ENCODE data around the gene CNMD. TPM values are rescaled to one million over a fixed set of nuclear protein-coding genes. Genes with fewer than 3 reads are reported as not detected.
"Not testable (repeated sequence)": the region's sequence is repeated elsewhere in the genome, so short reads cannot be mapped to it uniquely, and the experiment has no call there.

The CNMD gene
- total RNA-seq, 2 donors from 2014 or later = not detected

DNA sequence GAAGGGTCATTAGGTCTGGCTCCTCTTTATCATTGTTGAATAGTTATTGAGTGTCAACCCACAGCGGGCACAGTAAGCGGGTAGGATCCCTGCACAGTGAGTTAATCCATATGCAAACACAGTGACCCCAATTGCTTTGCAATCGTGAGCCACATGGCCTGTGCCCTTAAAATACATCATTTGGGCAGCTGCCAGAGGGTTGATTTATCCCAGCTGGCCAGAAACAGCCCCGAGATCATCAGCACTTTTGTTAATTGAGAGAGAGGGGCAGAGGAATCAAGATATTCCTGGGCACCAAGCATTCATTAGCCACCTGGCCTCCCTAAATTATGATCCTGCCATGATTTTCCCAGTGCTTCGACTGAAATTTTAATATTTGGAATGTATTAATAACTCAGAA lies 9.8 kb upstream of the CNMD start:
- ATAC-seq (no peak), DNase-seq (no peak)
- intact Hi-C loops (cut with DNase I) = no loop called here

DNA sequence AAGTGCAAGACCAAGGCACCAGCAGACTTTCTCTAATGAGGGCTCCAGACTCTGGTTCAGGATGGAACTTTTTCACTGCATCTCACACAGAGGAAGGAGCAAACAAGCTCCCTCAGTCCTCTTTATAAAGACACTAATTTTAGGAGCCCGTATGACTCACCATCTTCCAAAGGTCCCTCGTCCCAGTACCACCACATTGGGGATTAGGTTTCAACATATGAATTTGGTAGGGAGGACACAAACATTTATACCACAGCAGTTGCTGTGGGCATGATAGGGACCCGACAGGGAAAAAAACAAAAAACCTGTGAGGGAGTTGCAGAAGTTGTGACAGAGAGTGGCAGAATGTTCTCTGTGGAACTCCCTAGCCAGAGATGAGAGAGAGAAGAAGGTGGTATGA lies 6.5 kb upstream of the CNMD start:
- DNase-seq = no peak
- ATAC-seq = no peak
- intact Hi-C loops (cut with DNase I) = no loop called here

DNA sequence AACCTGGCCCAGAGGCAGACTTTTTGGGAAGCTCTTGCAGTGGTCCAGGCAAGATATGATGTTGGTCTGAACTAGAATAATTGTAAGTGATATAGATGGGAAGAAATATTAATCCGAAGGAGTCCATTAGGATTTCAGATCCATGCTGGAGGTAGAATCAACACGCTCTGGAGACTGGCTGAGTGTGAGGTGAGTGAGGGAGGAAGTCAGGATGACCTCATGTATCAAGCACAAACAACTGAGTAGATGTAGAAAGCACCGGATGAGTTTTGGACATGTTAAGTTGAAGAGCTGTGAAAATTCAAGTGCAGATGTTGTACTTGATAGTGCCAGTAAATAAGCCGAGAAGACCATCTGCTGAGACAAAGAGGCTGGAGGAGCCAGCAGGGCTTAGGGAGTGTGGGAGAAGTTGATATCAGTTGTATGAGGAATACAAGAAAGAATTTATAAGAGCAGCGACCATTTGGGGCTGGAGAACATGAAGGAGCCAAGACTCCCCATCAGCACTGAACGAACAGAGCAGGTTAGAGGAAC lies 5.3 kb upstream of the CNMD start:
- no peak for ATAC-seq
- intact Hi-C loops (cut with DNase I) = no loop called here
- no peak for DNase-seq

DNA sequence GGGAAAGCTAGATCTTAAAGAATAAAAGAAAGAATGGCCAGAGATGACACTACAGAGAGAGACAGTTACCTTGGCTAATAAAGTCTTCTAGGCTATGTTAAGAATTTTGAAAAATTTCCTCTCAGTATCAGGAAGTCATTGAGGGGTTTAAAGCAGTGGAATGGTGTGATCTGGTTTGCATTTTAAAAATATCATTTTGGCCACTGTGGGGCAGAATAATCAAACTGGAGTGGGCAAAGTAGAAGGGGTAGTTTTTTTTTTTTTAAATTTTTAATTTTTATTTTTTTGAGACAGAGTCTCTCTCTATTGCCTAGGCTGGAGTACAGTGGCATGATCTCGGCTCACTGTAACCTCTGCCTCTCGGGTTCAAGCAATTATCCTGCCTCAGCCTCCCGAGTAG lies 4.4 kb upstream of the CNMD start:
- intact Hi-C loops (cut with DNase I) = no loop called here
- ATAC-seq = no peak
- DNase-seq = no peak

DNA sequence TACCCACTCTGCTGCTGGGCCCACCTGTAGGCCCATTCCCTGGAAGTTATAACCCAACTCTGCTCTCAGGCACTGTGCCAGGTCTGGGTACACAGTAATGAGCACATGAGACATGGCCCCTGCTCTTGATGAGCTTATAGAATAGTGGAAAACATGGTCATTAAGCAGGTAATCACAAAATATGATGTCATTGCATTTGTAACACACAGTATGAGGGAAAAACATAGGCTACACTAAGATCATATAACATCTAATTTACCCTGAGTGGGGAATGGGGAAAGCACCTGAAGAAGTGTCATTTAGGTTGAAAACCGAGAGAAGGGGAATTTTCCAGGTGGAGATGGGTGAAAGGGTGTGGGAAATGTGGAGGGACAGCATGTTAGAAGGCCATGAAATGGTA lies 3.9 kb upstream of the CNMD start:
- DNase-seq (no peak), ATAC-seq (no peak)
- intact Hi-C loops (cut with DNase I) = no loop called here

DNA sequence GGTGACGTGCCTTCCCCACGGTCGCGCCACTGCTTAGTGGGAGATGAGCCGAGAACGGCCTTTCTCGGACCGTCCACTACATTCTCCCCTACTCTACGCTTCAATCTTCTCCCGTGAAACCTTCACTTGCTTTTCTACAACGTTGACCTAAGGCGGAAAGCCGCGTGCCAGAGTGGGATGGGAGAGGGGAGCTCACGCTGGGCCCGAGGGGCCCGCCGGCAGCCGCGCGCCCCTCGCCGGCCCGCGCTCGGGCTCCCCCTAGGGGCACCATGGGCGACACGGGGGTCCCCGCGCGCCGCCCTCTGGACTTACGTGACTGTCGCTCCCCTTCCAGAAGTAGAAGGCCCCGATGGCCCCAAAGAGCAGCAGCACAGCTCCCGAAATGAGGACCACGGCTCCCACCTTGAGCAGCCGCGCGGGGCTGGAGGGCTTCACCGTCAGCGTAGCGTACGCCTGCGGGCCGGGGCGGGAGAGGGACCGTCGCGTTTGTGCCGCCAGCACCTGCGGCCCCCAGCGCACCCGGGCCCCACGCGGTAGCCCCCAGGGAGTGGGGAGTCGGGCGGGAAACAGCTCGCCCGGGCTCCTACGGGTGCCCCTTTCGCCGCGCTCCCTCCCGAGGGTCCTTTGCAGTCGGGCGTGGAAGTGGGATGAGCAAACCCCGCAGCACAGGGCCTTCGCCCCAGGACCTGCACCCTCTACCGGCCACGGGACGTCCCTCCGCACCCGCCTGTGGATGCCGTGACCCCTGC lies 727 bp downstream of the CNMD start:
- ATAC-seq = peak; percentile 70 to 72
- DNase-seq = peak; percentile 26
- intact Hi-C loops (cut with DNase I) = no loop called here

DNA sequence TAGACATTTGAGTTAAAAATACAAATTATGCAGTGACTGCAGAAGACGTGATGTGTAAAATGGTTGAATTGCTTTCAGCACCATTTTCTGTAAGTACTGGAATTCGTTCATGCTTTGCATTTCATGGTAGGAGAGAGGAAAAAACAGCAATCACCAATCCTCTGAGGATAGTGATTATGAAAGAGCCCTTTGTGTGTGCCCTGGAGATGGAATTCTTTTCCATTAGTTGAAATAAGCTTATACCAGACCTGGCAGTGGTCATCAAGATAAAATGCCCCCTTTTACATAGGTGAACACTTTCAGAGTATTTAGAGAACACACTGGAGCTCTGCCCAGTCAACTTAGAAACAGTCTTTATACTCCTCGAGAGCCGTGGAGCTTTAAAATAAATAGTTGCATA lies 1.7 kb downstream of the CNMD start:
- ATAC-seq (no peak), DNase-seq (no peak)
- intact Hi-C loops (cut with DNase I) = no loop called here

DNA sequence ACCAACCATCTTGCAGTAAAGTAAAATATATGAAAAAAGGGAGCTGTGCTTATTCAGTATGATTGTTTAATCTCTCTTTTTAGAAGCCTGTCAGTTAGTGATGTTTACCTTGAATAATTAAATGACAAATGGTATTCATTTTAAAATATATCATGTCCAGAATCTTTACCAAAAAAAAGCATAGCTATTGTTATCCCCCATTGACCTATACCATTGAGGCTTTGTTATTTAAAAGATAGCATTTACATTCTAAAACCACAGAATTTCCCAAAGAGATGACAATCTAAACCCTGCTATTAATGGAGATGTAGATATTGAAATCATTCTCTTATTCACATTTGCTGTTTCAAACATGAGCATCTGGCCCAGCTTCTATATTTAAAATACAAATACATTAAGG lies 2.2 kb downstream of the CNMD start:
- DNase-seq (no peak), ATAC-seq (no peak)
- intact Hi-C loops (cut with DNase I) = no loop called here

DNA sequence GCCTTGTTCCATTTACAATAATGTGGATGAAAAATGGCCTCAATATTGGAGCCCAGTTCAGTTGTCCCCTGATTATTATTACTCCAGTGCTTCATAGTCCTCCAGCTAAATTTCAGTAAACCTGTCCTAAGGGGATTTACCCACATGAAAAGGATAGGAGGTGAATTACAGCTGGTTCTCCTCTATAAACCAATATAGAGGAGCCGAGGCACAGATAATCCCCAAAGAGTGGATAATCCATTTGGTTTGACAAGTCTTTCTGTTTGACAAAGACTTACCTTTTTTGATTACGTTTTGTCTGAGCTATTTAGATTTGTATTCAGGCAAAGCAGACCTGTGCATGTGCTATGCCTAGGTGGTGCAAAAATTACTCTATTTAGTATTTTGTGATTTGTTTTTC lies 2.7 kb downstream of the CNMD start:
- DNase-seq (no peak), ATAC-seq (no peak)
- intact Hi-C loops (cut with DNase I) = no loop called here

DNA sequence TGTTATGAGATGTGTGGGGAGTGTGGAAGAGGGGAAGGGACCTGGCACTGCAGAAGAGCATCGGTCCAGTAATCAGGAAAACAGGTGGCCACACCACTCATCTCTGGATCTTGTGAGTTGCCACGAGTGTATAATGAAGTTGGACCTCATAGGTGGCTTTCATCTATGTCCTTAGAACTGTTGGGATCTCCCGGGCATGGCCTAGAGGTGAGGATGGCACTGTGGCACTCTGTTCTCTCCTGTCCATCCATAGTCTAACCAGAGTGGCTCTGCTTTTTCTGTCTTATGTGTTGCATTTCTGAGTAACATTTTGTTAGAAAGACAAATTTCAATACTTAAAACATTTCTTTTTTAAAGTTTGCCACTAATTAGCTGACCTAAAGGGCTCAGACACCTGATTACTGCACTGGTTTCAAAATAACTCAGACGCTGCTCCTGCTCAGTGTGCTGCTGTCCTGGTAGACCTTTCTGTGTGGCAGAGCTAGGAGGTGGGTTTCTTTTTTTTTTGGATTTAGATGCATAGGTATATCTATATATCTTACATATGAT lies 5.5 kb downstream of the CNMD start:
- DNase-seq (no peak), ATAC-seq (no peak)
- intact Hi-C loops (cut with DNase I) = no loop called here

DNA sequence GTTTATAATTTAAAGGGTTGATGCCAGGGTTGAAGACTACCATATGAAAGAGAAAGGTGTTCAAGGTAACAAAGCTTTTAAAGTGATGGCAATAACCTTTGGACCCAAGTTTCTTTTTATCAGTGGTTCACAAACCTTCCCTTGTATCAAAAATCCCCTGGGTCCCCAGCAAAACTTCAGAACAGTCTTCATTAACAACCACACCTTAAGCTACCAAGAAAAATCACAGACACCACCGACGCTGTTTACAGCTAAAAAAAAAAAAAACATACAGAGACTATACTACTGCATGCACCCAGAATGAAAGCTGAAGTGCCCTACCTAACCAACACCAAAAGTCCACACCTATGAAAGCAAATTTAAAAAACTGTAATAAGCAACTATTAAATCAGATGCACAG lies 13.4 kb downstream of the CNMD start:
- ATAC-seq (no peak), DNase-seq (no peak)
- intact Hi-C loops (cut with DNase I) = no loop called here

DNA sequence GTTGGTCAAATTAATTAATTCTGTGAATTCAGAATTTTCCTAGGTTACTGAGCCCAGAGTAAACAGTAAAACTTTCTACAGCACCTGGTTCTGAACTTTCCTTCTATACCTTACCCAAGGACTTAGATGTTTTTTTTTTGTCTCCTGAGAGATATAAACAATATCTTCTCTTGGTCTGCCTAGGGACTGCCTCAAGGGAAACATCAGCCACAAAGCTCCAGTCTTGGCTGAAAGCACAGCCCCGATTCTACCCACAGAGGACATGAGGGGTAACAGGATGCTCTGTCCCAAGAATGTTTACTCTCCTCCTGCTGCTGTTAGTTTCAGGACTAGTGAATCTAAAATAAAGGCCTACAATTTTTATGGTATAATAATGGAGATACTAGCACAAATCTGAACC lies 14.3 kb downstream of the CNMD start:
- DNase-seq (no peak), ATAC-seq (no peak)
- intact Hi-C loops (cut with DNase I) = no loop called here

DNA sequence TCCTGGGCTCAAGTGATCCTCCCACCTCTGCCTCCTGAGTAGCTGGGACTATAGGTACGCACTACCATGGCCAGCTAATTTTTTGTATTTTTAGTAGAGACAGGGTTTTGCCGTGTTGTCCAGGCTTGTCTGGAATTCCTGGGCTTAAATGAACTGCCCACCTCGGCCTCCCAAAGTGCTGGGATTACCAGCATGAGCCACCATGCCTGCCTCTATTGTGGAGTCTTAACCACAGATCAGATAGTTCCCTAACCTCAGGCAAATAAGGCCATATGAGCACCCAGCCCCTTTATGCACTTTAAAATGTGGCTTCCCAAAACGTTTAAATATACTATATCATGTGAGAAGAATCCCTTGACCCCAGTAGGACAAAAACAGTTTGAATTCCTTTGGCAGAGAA lies 16.4 kb downstream of the CNMD start:
- intact Hi-C loops (cut with DNase I) = no loop called here
- DNase-seq (no peak), ATAC-seq (no peak)

DNA sequence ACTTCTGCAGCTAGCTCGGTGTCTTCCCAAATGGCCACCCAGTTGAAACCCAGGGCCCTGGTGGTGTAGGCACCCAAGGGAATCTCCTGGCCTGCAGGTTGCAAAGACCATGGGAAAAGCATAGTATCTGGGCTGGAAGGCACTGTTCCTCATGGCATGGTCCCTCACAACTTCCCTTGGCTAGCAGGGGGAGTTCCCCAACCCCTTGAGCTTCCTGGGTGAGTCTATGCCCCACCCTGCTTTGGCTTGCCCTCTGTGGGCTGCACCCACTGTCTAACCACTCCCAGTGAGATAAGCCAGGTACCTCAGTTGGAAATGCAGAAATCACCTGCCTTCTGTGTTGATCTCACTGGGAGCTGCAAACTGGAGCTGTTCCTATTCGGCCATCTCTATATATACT lies 18.3 kb downstream of the CNMD start:
- DNase-seq; ATAC-seq; intact Hi-C loops (cut with DNase I): not testable (repeated sequence)

DNA sequence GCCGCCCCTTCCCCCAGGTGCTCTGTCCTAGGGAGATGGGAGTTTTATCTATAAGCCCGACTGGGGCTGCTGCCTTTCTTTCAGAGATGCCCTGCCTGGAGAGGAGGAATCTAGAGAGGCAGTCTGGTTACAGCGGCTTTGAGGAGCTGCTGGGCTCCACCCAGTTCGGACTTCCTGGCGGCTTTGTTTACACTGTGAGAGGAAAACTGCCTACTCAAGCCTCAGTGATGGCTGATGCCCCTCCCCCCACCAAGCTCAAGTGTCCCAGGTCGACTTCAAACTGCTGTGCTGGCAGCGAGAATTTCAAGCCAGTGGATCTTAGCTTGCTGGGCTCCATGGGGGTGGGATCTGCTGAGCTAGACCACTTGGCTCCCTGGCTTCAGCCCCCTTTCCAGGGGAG lies 18.7 kb downstream of the CNMD start:
- intact Hi-C loops (cut with DNase I); DNase-seq; ATAC-seq: not testable (repeated sequence)

DNA sequence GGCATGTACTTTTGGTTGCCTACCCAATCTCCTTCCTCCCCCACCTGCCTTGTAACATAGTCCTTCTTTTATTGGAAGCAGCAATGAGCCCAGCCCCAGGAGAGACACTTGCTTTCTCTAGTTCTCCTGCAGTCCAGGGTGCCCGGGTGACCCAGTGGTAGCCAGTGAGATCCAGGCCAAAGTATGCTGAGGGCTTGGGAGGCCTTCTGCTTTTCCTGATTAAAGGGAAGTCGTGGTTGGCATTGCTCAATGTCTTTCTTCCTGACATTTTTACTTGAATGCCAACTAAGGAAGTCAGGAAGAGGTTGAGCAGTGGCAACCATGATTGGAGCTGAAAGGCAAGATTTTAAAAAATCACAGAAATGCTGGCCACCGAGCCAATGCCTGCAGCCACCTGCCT lies 25.7 kb downstream of the CNMD start:
- DNase-seq (peak; percentile 26), ATAC-seq (peak; percentile 27 to 66)
- intact Hi-C loops (cut with DNase I) = no loop called here

DNA sequence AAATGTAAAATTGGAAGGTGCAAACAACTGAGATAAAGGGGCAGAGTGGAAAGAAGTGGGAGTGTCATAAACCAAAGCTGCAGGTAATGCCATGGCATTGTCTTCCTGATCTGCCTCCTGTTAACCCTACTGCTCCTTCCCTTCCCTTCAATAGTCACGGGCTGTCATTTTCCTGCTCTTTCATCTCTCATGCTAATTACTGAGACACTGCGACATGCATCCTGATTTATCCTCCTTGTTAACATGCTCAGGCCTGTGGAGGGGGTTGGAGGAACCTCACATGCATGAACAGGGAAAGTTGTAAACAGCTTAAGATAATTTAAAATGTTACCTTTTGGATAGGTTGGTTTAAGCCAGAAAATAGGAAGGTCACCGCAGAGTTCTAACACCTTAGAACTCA lies 27.2 kb downstream of the CNMD start:
- intact Hi-C loops (cut with DNase I) = no loop called here
- ATAC-seq = no peak
- no peak for DNase-seq

DNA sequence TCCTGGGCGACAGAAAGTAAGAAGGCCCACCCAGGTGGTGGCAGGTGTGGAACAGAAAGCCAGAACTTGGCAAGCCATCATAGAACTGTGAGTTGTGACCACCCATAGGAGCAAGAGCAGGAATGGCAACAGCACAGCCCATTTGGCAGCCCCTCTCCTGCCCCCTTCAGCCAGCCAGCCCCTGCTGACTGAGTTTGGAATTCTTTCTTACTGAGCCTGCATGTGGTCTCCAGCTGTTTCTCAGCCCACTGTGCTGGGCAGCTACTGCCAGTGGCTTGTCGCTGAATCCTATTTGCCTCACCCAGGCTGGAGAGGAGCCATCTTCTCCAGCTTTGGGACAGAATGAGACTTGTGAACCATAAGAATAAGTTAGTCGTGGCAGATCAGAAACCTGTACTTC lies 28.3 kb downstream of the CNMD start:
- no peak for DNase-seq
- no peak for ATAC-seq
- intact Hi-C loops (cut with DNase I) = no loop called here

DNA sequence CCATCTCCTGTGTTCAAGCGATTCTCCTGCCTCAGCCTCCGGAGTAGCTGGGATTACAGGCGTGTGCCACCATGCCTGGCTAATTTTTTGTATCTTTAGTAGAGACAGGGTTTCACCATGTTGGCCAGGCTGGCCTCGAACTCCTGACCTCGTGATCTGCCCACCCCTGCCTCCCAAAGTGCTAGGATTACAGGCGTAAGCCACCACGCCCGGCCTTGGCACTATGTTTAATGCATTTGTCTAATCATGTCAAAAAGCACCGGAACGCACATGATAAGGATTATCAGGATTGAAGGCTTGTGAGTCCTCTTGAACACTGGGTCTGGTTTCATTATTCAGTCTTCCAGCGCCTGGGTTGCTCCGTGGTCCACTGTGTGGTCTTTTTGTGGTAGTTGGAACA lies 31.4 kb downstream of the CNMD start:
- DNase-seq; ATAC-seq; intact Hi-C loops (cut with DNase I): not testable (repeated sequence)

DNA sequence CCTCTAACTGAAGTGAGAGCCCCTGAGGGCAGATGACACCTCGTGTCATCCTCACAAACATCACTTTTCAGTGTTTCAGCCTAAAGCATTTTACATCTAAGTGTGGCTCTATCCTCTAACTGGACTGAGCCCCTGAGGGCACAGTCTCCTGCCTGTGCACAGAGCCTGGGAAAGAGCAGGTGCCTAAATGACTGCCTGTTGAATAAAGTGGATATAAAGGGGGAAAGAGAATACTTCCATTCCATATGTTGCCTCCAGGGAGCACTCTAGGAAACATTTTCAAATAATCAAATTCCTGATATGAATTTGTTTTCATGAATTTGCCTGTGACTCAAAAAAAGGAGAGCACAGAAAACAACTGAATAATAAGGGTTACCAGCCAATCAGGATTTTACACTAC lies 32.2 kb downstream of the CNMD start:
- DNase-seq (no peak), ATAC-seq (no peak)
- intact Hi-C loops (cut with DNase I) = no loop called here

DNA sequence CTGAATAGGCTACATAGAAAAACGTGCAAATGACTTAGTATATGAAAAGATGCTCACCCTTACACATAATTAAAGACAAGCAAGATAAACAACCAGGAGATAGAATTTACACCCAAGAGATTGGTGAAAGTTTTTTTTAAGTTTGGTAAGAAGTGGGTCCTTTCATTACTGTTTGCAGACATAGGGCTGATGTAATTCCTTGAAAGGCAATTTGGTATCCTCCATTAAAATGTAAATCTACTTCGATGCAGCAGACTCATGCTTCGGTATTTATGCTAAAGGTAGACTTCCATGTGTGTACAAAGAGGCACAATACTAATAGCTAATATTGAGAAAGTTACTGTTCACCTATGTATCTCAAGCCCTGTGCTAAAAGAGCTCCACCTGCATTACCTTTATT lies 33.5 kb downstream of the CNMD start:
- intact Hi-C loops (cut with DNase I) = no loop called here
- DNase-seq = no peak
- ATAC-seq = no peak

Data from left cardiac atrium (tissue), 4 donors.